Measurements from ENCODE around the gene ZW10. TPM values are rescaled to one million over a fixed set of nuclear protein-coding genes. Genes with fewer than 3 reads are reported as not detected.
"Not testable (repeated sequence)": the region's sequence is repeated elsewhere in the genome, so short reads cannot be mapped to it uniquely, and the experiment has no call there.

ZW10 gene
- polyA plus RNA-seq, 1 experiment, result 14.9 TPM

- no peaks in the 10 kb centered on the region for H3K9me3 ChIP-seq (ENCODE audit: control insufficient read depth, insufficient read depth, low read length)
- DNase-seq (ENCODE audit: low read depth, low spot score), result no peak
- H3K27ac ChIP-seq (ENCODE audit: low read depth, low read length), result no peak overlapping the region
- TF ChIP-seq CTCF (IDR thresholded peaks at IDR 0.05; ENCODE audit: low read depth, low read length), result no peak
- no peak overlapping the region for H3K4me3 ChIP-seq (ENCODE audit: low read depth, low read length)
- ChIA-PET CTCF (interaction anchor here (0.8 to 2.0 kb wide), 2 partner anchors 8 to 10 kb away, joined by 3 to 9 read pairs; no protein-coding TSS in a partner anchor), POLR2A (no interaction called here)
- no peaks in the 10 kb centered on the region for H3K27me3 ChIP-seq (ENCODE audit: control insufficient read depth, insufficient read depth, low read length)
Measured at GRCh38 chr11:113721462-113722066, 51.9 kb downstream of the ZW10 start.

- H3K27me3 ChIP-seq (ENCODE audit: control insufficient read depth, insufficient read depth, low read length); POLR2A ChIA-PET; DNase-seq (ENCODE audit: low read depth, low spot score); H3K9me3 ChIP-seq (ENCODE audit: control insufficient read depth, insufficient read depth, low read length); CTCF ChIA-PET; H3K27ac ChIP-seq (ENCODE audit: low read depth, low read length); H3K4me3 ChIP-seq (ENCODE audit: low read depth, low read length): not testable (repeated sequence)
Measured at GRCh38 chr11:113720478-113720877, 53.0 kb downstream of the ZW10 start.

GRCh38 chr11:113715882-113716625 is 57.4 kb downstream of the ZW10 start:
- H3K27ac ChIP-seq (ENCODE audit: low read depth, low read length), result no peak overlapping the region
- ChIA-PET CTCF (interaction anchor here (0.6 kb wide), 1 partner anchor 691 kb away, joined by 3 read pairs; no protein-coding TSS in a partner anchor), POLR2A (no interaction called here)
- TF ChIP-seq CTCF (IDR thresholded peaks at IDR 0.05; ENCODE audit: low read depth, low read length), result no peak
- no peaks in the 10 kb centered on the region for H3K9me3 ChIP-seq (ENCODE audit: control insufficient read depth, insufficient read depth, low read length)
- no peak for DNase-seq (ENCODE audit: low read depth, low spot score)
- no peaks in the 10 kb centered on the region for H3K27me3 ChIP-seq (ENCODE audit: control insufficient read depth, insufficient read depth, low read length)
- no peak overlapping the region for H3K4me3 ChIP-seq (ENCODE audit: low read depth, low read length)

- Histone ChIP-seq H3K27me3 (ENCODE audit: control insufficient read depth, insufficient read depth, low read length) (no peaks in the 10 kb centered on the region), H3K9me3 (ENCODE audit: control insufficient read depth, insufficient read depth, low read length) (no peaks in the 10 kb centered on the region), H3K27ac (ENCODE audit: low read depth, low read length) (no peak overlapping the region), H3K4me3 (ENCODE audit: low read depth, low read length) (no peak overlapping the region)
- no peak for TF ChIP-seq CTCF (IDR thresholded peaks at IDR 0.05; ENCODE audit: low read depth, low read length)
- POLR2A ChIA-PET, result no interaction called here
- CTCF ChIA-PET, result no interaction called here
- no peak for DNase-seq (ENCODE audit: low read depth, low spot score)
Measured at GRCh38 chr11:113715273-113715672, 58.2 kb downstream of the ZW10 start.

- no peak overlapping the region for H3K4me3 ChIP-seq (ENCODE audit: low read depth, low read length)
- no peak overlapping the region for H3K27ac ChIP-seq (ENCODE audit: low read depth, low read length)
- DNase-seq (ENCODE audit: low read depth, low spot score), result no peak
- ChIA-PET CTCF (no interaction called here), POLR2A (no interaction called here)
- H3K27me3 ChIP-seq (ENCODE audit: control insufficient read depth, insufficient read depth, low read length), result no peaks in the 10 kb centered on the region
- TF ChIP-seq CTCF (IDR thresholded peaks at IDR 0.05; ENCODE audit: low read depth, low read length), result no peak
- no peaks in the 10 kb centered on the region for H3K9me3 ChIP-seq (ENCODE audit: control insufficient read depth, insufficient read depth, low read length)
Measured at GRCh38 chr11:113710989-113711388, 62.5 kb downstream of the ZW10 start.

Measured in AG04450 (cell line).